ENCODE results near the gene GPN3. TPM values are rescaled to one million over a fixed set of nuclear protein-coding genes. Genes with fewer than 3 reads are reported as not detected.

GPN3 gene
- total RNA-seq, 1 donor from 2014 or later: 24.7 TPM

Other genes with a start within 250 kb of the GPN3 start
- 3,009 TPM for gene ATP2A2, start 187.0 kb downstream of the GPN3 start, total RNA-seq
- gene ANAPC7, start 64.5 kb downstream of the GPN3 start, total RNA-seq: 34.4 TPM
- 94.4 TPM for gene ARPC3, start 17.9 kb downstream of the GPN3 start, total RNA-seq
- 4.8 TPM for gene FAM216A, start 588 bp upstream of the GPN3 start, total RNA-seq
- 106 TPM for gene VPS29, start 33.9 kb upstream of the GPN3 start, total RNA-seq
- 1.1 TPM for gene RAD9B, start 34.1 kb upstream of the GPN3 start, total RNA-seq
- gene PPTC7, start 115.1 kb upstream of the GPN3 start, total RNA-seq: 99.2 TPM
- gene TCTN1, start 145.9 kb upstream of the GPN3 start, total RNA-seq: 26.9 TPM
- 11.8 TPM for gene HVCN1, start 220.9 kb upstream of the GPN3 start, total RNA-seq